ENCODE results near the gene FBXO34. TPM values are rescaled to one million over a fixed set of nuclear protein-coding genes. Genes with fewer than 3 reads are reported as not detected.

FBXO34 gene
- total and polyA plus RNA-seq, 12 donors, result 5.9 to 31.0 (median 18.5) TPM

- Histone ChIP-seq H3K4me3 (no peak overlapping the region), H3K27me3 (peaks cover 4% of the 10 kb centered on the region), H3K4me1 (replicated peaks in 1 of 2) (no peaks in the 10 kb centered on the region), H3K27ac (no peak overlapping the region), H3K36me3 (replicated peaks in 1 of 2) (no peaks in the 10 kb centered on the region), H3K9me3 (replicated peaks in 1 of 3) (no peaks in the 10 kb centered on the region)
- WGBS, 4 donors, result 36 to 46% (median 42%) methylated on average over 28 to 33 of the region's 33 CpGs
- no peak for DNase-seq
- TF ChIP-seq POLR2A (IDR thresholded peaks at IDR 0.05), result no peak
- TF ChIP-seq, protein P1, sequence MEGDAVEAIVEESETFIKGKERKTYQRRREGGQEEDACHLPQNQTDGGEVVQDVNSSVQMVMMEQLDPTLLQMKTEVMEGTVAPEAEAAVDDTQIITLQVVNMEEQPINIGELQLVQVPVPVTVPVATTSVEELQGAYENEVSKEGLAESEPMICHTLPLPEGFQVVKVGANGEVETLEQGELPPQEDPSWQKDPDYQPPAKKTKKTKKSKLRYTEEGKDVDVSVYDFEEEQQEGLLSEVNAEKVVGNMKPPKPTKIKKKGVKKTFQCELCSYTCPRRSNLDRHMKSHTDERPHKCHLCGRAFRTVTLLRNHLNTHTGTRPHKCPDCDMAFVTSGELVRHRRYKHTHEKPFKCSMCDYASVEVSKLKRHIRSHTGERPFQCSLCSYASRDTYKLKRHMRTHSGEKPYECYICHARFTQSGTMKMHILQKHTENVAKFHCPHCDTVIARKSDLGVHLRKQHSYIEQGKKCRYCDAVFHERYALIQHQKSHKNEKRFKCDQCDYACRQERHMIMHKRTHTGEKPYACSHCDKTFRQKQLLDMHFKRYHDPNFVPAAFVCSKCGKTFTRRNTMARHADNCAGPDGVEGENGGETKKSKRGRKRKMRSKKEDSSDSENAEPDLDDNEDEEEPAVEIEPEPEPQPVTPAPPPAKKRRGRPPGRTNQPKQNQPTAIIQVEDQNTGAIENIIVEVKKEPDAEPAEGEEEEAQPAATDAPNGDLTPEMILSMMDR (IDR thresholded peaks at IDR 0.05), result no peak
- intact Hi-C loops (cut with DNase I), result loop anchor here in 1 of 2 donors (10.0 kb wide), 1 partner anchor 194 kb away; no protein-coding TSS in a partner anchor
Observed at GRCh38 chr14:55240526-55241178, 30.6 kb upstream of the FBXO34 start.

DNA sequence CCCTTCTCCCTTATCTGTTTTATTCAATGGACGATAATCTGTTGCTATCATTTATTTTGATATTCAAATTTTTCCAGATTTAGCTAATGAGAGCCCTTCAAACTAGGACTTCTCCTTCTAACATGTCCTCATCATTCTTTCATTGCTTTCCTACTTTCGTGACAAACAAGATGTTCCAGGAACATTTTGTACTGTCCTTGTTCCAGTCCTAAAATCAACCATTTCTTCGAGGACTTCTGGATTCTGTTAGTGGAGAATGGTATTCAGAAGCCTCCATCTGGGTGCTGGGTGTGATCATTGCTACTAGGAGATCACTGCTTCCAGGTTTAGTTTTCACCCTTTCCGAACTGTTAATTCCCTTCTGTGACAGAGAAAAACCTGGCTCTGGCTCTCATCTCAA, 29.5 kb upstream of the FBXO34 start:
- DNase-seq, result no peak
- no peak overlapping the region for H3K4me3 ChIP-seq
- H3K9me3 ChIP-seq (replicated peaks in 1 of 3), result no peaks in the 10 kb centered on the region
- intact Hi-C loops (cut with DNase I), result loop anchor here in 1 of 2 donors (10.0 kb wide), 1 partner anchor 193 kb away; no protein-coding TSS in a partner anchor
- H3K27ac ChIP-seq, result no peak overlapping the region
- no peaks in the 10 kb centered on the region for H3K36me3 ChIP-seq (replicated peaks in 1 of 2)
- H3K4me1 ChIP-seq (replicated peaks in 1 of 2), result no peaks in the 10 kb centered on the region
- peaks cover 4% of the 10 kb centered on the region for H3K27me3 ChIP-seq
- TF ChIP-seq POLR2A (IDR thresholded peaks at IDR 0.05), result no peak
- TF ChIP-seq, protein P1 (IDR thresholded peaks at IDR 0.05), result no peak
- 52 to 66% (median 56%) methylated on average over 4 of the region's 4 CpGs for WGBS, 4 donors

DNA sequence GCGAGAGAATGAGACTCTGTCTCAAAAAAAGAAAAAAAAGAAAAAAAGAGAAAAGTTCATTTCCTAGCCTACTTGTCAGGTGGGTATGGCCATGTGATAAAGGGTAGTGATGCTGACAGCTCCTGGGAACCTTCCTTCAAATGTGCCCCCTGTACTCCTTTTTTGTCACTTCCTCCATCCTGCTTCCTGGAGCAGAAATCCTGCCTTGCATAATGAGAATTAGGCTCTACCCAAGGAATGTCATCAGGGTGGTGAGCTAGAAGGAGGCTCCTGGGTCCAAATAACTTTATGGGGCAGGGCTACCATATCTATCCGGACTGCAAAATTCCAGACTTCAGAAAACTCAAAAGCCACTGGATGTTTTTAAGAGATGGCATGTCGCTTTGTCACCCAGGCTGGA, 27.8 kb upstream of the FBXO34 start:
- Histone ChIP-seq H3K4me1 (replicated peaks in 1 of 2) (no peaks in the 10 kb centered on the region), H3K27me3 (peaks cover 4% of the 10 kb centered on the region), H3K27ac (no peak overlapping the region), H3K4me3 (no peak overlapping the region), H3K9me3 (replicated peaks in 1 of 3) (no peaks in the 10 kb centered on the region), H3K36me3 (replicated peaks in 1 of 2) (no peaks in the 10 kb centered on the region)
- no peak for TF ChIP-seq POLR2A (IDR thresholded peaks at IDR 0.05)
- TF ChIP-seq, protein P1 (IDR thresholded peaks at IDR 0.05), result no peak
- DNase-seq, result no peak
- WGBS, 4 donors, result 89 to 100% (median 94%) methylated on average over 3 of the region's 3 CpGs
- intact Hi-C loops (cut with DNase I), result loop anchor here in 1 of 2 donors (10.0 kb wide), 1 partner anchor 191 kb away; no protein-coding TSS in a partner anchor

- Histone ChIP-seq H3K36me3 (replicated peaks in 1 of 2) (no peaks in the 10 kb centered on the region), H3K4me3 (no peak overlapping the region), H3K27ac (no peak overlapping the region), H3K4me1 (replicated peaks in 1 of 2) (no peaks in the 10 kb centered on the region), H3K27me3 (peaks cover 4% of the 10 kb centered on the region), H3K9me3 (replicated peaks in 1 of 3) (no peaks in the 10 kb centered on the region)
- TF ChIP-seq, protein P1 (IDR thresholded peaks at IDR 0.05), result no peak
- no peak for TF ChIP-seq POLR2A (IDR thresholded peaks at IDR 0.05)
- intact Hi-C loops (cut with DNase I), result loop anchor here in 1 of 2 donors (10.0 kb wide), 1 partner anchor 191 kb away; no protein-coding TSS in a partner anchor
- WGBS, 4 donors, result 88 to 92% (median 91%) methylated on average over 5 of the region's 5 CpGs
- DNase-seq, result no peak
Observed at GRCh38 chr14:55243813-55244212, 27.4 kb upstream of the FBXO34 start.

Measured in adrenal gland (tissue), 12 donors.